ENCODE data around the gene SMOC1.

The SMOC1 gene

GRCh38 chr14:69986336-69986735 is 107.1 kb downstream of the SMOC1 start:
- in situ Hi-C loops (cut with HindIII; ENCODE audit: low pct_unique_long_range_greater_than_20kb, low sequenced_read_pairs) = no loop called here
- no peak for TF ChIP-seq JUND (IDR thresholded peaks at IDR 0.05; ENCODE audit: low read depth)
- DNase-seq (ENCODE audit: low read depth in 1 of 2, low spot score in 1 of 2) = no peak

- in situ Hi-C loops (cut with HindIII; ENCODE audit: low pct_unique_long_range_greater_than_20kb, low sequenced_read_pairs) = no loop called here
- no peak for TF ChIP-seq JUND (IDR thresholded peaks at IDR 0.05; ENCODE audit: low read depth)
- DNase-seq (ENCODE audit: low read depth in 1 of 2, low spot score in 1 of 2) = no peak
Measured at GRCh38 chr14:69987406-69988121, 108.3 kb downstream of the SMOC1 start.

DNA sequence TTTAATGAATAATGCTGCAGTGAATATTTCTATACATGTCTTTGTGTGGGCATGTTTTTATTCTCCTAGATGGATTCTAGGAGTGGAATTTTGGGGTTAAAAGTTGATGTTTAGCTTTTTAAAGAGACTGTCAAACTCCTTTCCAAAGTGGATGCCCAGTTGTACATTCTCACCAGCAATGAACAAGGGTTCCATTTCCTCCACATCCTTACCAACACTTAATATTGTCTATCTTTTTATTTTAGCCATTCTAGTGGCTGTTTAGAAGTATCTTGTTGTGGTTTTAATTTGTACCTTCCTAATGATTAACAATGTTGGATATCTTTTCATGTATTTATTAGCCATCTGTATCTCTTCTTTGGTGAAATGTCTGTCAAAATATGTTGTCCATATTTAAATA is 109.8 kb downstream of the SMOC1 start:
- in situ Hi-C loops (cut with HindIII; ENCODE audit: low pct_unique_long_range_greater_than_20kb, low sequenced_read_pairs) = no loop called here
- no peak for TF ChIP-seq JUND (IDR thresholded peaks at IDR 0.05; ENCODE audit: low read depth)
- DNase-seq (ENCODE audit: low read depth in 1 of 2, low spot score in 1 of 2) = no peak

- no peak for TF ChIP-seq JUND (IDR thresholded peaks at IDR 0.05; ENCODE audit: low read depth)
- DNase-seq (ENCODE audit: low read depth in 1 of 2, low spot score in 1 of 2) = no peak
- in situ Hi-C loops (cut with HindIII; ENCODE audit: low pct_unique_long_range_greater_than_20kb, low sequenced_read_pairs) = no loop called here
Measured at GRCh38 chr14:69989622-69990021, 110.4 kb downstream of the SMOC1 start.

GRCh38 chr14:69990323-69990722 is 111.1 kb downstream of the SMOC1 start:
- in situ Hi-C loops (cut with HindIII; ENCODE audit: low pct_unique_long_range_greater_than_20kb, low sequenced_read_pairs) = no loop called here
- no peak for TF ChIP-seq JUND (IDR thresholded peaks at IDR 0.05; ENCODE audit: low read depth)

DNA sequence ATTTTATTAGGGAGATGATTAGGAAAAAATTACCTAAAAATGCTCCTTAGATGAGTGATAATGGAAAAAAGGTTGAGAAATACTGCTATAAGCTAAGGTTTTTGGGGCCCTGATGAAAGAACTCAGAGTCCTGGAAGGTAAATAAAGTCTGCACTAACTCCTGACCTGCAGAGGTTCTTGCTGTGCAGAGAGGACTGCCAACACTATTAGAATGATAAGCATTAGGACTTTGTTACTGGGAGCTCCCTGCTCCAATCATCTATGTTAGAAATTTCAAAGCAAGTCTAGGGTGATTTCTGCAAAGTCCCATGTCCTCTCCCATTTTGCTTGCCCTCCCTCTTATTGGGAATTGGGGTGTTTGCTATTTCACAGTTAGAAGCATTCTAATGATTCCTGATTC is 112.2 kb downstream of the SMOC1 start:
- no peak for DNase-seq (ENCODE audit: low read depth in 1 of 2, low spot score in 1 of 2)
- in situ Hi-C loops (cut with HindIII; ENCODE audit: low pct_unique_long_range_greater_than_20kb, low sequenced_read_pairs) = no loop called here
- no peak for TF ChIP-seq JUND (IDR thresholded peaks at IDR 0.05; ENCODE audit: low read depth)

More at GRCh38 chr14:69990323-69990722, 111.1 kb downstream of the SMOC1 start:
- DNase-seq (ENCODE audit: low read depth in 1 of 2, low spot score in 1 of 2) = no peak

DNA sequence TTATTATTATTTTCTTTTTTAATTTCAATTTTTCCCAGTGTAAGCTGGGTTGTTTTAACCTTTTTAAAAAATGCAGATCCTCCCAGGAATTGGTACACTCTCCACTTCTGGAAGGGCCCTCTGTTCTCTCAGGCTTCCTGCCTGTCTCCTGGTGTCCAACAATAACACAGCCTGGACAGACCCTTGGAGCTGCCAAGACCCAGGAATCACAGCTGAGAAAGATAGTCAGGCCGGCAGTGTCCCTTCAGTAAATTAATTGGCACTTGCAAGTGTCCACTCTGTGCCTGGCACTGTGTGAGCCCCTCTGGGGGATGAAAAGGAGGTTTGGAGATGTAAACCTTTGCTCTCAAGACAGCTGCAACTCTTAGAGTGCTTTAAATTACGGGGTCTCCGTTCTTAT is 113.3 kb downstream of the SMOC1 start:
- DNase-seq (ENCODE audit: low read depth in 1 of 2, low spot score in 1 of 2) = no peak
- TF ChIP-seq JUND (IDR thresholded peaks at IDR 0.05; ENCODE audit: low read depth) = no peak
- in situ Hi-C loops (cut with HindIII; ENCODE audit: low pct_unique_long_range_greater_than_20kb, low sequenced_read_pairs) = no loop called here

DNA sequence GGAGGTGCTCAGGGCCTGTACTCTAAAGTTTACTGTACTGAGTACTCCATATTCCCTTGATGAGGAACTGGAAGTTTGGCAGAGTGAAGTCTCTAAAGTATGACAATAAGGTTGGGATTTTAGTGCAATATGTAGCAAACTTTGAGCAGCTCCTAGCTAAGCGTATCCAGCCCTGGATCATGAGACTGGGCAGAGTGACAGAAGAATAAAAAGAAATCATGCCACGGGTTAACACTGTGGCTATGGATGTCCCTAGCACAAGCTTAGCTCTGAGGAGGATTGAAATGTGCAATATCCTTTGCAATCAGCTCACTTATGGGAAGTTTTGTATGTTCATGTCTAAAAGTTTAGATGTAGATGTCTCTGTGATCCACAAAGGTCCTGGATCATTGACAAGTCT is 114.1 kb downstream of the SMOC1 start:
- no peak for TF ChIP-seq JUND (IDR thresholded peaks at IDR 0.05; ENCODE audit: low read depth)
- no peak for DNase-seq (ENCODE audit: low read depth in 1 of 2, low spot score in 1 of 2)
- in situ Hi-C loops (cut with HindIII; ENCODE audit: low pct_unique_long_range_greater_than_20kb, low sequenced_read_pairs) = no loop called here

GRCh38 chr14:69994002-69994401 is 114.8 kb downstream of the SMOC1 start:
- in situ Hi-C loops (cut with HindIII; ENCODE audit: low pct_unique_long_range_greater_than_20kb, low sequenced_read_pairs) = no loop called here

GRCh38 chr14:69996216-69996615 is 117.0 kb downstream of the SMOC1 start:
- no peak for TF ChIP-seq JUND (IDR thresholded peaks at IDR 0.05; ENCODE audit: low read depth)
- no peak for DNase-seq (ENCODE audit: low read depth in 1 of 2, low spot score in 1 of 2)
- in situ Hi-C loops (cut with HindIII; ENCODE audit: low pct_unique_long_range_greater_than_20kb, low sequenced_read_pairs) = no loop called here

More at GRCh38 chr14:69994002-69994401, 114.8 kb downstream of the SMOC1 start:
- DNase-seq (ENCODE audit: low read depth in 1 of 2, low spot score in 1 of 2) = no peak
- TF ChIP-seq JUND (IDR thresholded peaks at IDR 0.05; ENCODE audit: low read depth) = no peak

DNA sequence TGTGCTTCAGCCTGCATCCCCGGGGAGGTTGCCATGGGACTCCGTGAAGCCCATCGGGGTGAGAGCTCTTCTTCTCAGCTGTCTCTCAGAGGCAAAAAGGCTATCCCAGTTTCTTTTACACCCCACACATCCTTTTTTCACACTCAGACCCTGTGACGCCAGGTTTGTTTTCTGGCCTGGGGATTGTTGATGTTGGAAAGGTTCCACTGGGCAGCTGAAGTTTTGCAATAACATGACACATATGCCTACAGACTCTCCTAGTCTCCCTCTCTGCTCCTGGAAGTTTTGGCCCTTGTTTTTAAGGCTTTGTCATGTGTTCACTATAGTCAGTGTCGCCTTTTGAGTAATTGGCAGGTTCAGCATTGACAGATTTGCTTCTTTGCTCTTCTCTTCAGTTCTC is 118.6 kb downstream of the SMOC1 start:
- in situ Hi-C loops (cut with HindIII; ENCODE audit: low pct_unique_long_range_greater_than_20kb, low sequenced_read_pairs) = no loop called here
- DNase-seq (ENCODE audit: low read depth in 1 of 2, low spot score in 1 of 2) = peak; percentile 37 to 78
- peak; percentile 36; the same call in 1 of the 2 replicates for TF ChIP-seq JUND (IDR thresholded peaks at IDR 0.05; ENCODE audit: low read depth)

DNA sequence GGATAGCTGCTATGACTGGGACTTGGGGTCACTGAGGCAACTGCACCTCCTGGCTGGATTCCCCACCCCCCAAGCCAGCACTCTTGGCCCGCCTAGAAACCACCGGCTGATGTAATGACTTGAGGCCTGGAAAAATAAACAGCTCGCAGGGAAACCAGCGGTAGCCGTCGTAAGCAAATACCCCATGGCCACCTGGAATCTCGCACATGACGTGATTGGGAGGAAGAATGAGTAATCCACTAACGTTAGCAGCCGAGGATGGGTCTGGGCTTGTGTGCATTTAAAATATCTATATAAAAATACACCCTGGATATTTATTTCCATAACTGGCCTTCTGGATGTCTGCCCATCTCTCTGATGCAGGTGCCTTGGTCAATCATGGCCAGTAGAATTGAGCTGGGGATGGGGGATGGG is 120.1 kb downstream of the SMOC1 start:
- DNase-seq (ENCODE audit: low read depth in 1 of 2, low spot score in 1 of 2) = peak; percentile 32 to 87
- in situ Hi-C loops (cut with HindIII; ENCODE audit: low pct_unique_long_range_greater_than_20kb, low sequenced_read_pairs) = no loop called here
- TF ChIP-seq JUND (IDR thresholded peaks at IDR 0.05; ENCODE audit: low read depth) = peak; percentile 63; the same call in 1 of the 2 replicates

GRCh38 chr14:70000601-70001000 is 121.4 kb downstream of the SMOC1 start:
- in situ Hi-C loops (cut with HindIII; ENCODE audit: low pct_unique_long_range_greater_than_20kb, low sequenced_read_pairs) = no loop called here
- DNase-seq (ENCODE audit: low read depth in 1 of 2, low spot score in 1 of 2) = no peak
- TF ChIP-seq JUND (IDR thresholded peaks at IDR 0.05; ENCODE audit: low read depth) = no peak

Data from T47D (cell line).